HCT116 (cell line): Measurements from ENCODE around the gene EBI3. TPM values are rescaled to one million over a fixed set of nuclear protein-coding genes. Genes with fewer than 3 reads are reported as not detected.
"Not testable (repeated sequence)": the region's sequence is repeated elsewhere in the genome, so short reads cannot be mapped to it uniquely, and the experiment has no call there.

Experiments
- ATAC-seq: fragments of 200-7000 bp; cut with Tn5 transposase; 2 replicates; pipeline ENCODE4 v1.9.1; 2020; ENCODE audit warnings: mild to moderate bottlenecking, moderate library complexity
- BruUV-seq: library from RNA; stranded (reverse); fragments of 400-500 nt; replicated peaks from 2 replicates; lab custom pipeline; 2021; lab: Mats Ljungman, UMichigan
- CTCF ChIA-PET: fragments of 300-600 bp; sonication (Branson Sonifier 250); formaldehyde crosslinking; loops from one replicate; lab custom pipeline; 2021; ENCODE audit warnings: antibody characterized with exemption; lab: Charles Lee
- POLR2A ChIA-PET: fragments of 300-600, 350-600 bp; sonication (Branson Sonifier 250); formaldehyde crosslinking; loops from one replicate; lab custom pipeline; 2021; ENCODE audit warnings: antibody characterized with exemption; lab: Charles Lee
- RAD21 ChIA-PET, 2 experiments: fragments of 300-600 bp; sonication (Branson Sonifier 250); formaldehyde crosslinking; loops; one replicate each; lab custom pipeline; 2023; ENCODE audit warnings: low total read pairs in 2 of 2; ENCODE audit not compliant: uncharacterized antibody in 2 of 2, unreplicated experiment in 2 of 2, low non-redundant PET in 1 of 2; lab: Charles Lee
- DNase-seq: peaks from one replicate; pipeline ENCODE4 v3.0.0-alpha.2; 2010; ENCODE audit warnings: low read depth, low spot score
- H2AFZ ChIP-seq: fragments of 200-600 bp; shearing (Covaris generic), sonication (generic); 2 replicates; pipeline ENCODE4 v1.6.1; 2017; ENCODE audit warnings: low read depth, mixed run types, mixed read lengths, antibody characterized with exemption, low read length; ENCODE audit not compliant: poor library complexity, severe bottlenecking
- H3K27ac ChIP-seq: 2 replicates; pipeline ENCODE4 v1.5.1; 2012; ENCODE audit warnings: low read depth, low read length
- H3K27me3 ChIP-seq: fragments of 200-600 bp; sonication (generic); 2 replicates; pipeline ENCODE4 v1.6.1; 2016; ENCODE audit warnings: mixed run types, low read length, mixed read lengths; ENCODE audit not compliant: insufficient read depth
- H3K36me3 ChIP-seq, 2 experiments: fragments of 200-500 bp in 1 of 2; fragments of 200-600 bp in 1 of 2; sonication (Bioruptor generic) in 1 of 2; sonication (generic) in 1 of 2; 2 replicates each; pipeline versions ENCODE4 v1.5.1 to v1.6.1; 2014 to 2016; ENCODE audit warnings: low read length in 2 of 2, inconsistent platforms in 1 of 2, mixed read lengths in 1 of 2, mixed run types in 1 of 2; ENCODE audit not compliant: insufficient read depth in 2 of 2, control insufficient read depth in 1 of 2
- H3K4me1 ChIP-seq, 2 experiments: fragments of 200-600 bp in 1 of 2; sonication (generic) in 1 of 2; 2 replicates each; pipeline versions ENCODE4 v1.5.1 to v1.6.1; 2012 to 2017; ENCODE audit warnings: low read length in 2 of 2, inconsistent platforms in 1 of 2, mild to moderate bottlenecking in 1 of 2, mixed read lengths in 1 of 2, mixed run types in 1 of 2, moderate library complexity in 1 of 2; ENCODE audit not compliant: insufficient read depth in 2 of 2, control insufficient read depth in 1 of 2
- H3K4me2 ChIP-seq: fragments of 200-600 bp; sonication (generic); 2 replicates; pipeline ENCODE4 v1.6.1; 2017; ENCODE audit warnings: mixed run types, low read length, mixed read lengths
- H3K4me3 ChIP-seq, 2 experiments: fragments of 200-600 bp in 1 of 2; sonication (generic) in 1 of 2; replicated peaks in 1 of 2; 2 replicates each; pipeline ENCODE4 v1.5.1; 2011 to 2016; ENCODE audit warnings: low read length in 2 of 2, control low read depth in 1 of 2, low read depth in 1 of 2, mild to moderate bottlenecking in 1 of 2, mixed read lengths in 1 of 2, mixed run types in 1 of 2
- H3K79me2 ChIP-seq: fragments of 200-600 bp; sonication (generic); 2 replicates; pipeline ENCODE4 v1.6.1; 2017; ENCODE audit warnings: mild to moderate bottlenecking, mixed run types, low read length, moderate library complexity, mixed read lengths; ENCODE audit not compliant: insufficient read depth
- H3K9ac ChIP-seq: fragments of 200-600 bp; sonication (generic); 2 replicates; pipeline ENCODE4 v1.6.1; 2016; ENCODE audit warnings: low read length, mixed read lengths
- H3K9me2 ChIP-seq: fragments of 200-600 bp; sonication (generic), shearing (Covaris generic); 2 replicates; pipeline ENCODE4 v1.6.1; 2017; ENCODE audit warnings: mixed run types, mild to moderate bottlenecking, moderate library complexity; ENCODE audit not compliant: insufficient read depth
- H3K9me3 ChIP-seq, 2 experiments: fragments of 200-500 bp in 1 of 2; fragments of 200-600 bp in 1 of 2; sonication (Bioruptor generic) in 1 of 2; sonication (generic) in 1 of 2; 2 replicates each; pipeline ENCODE4 v1.6.1; 2014 to 2017; ENCODE audit warnings: low read length in 2 of 2, mixed read lengths in 2 of 2, inconsistent platforms in 1 of 2, low read depth in 1 of 2, mild to moderate bottlenecking in 1 of 2, mixed run types in 1 of 2, moderate library complexity in 1 of 2; ENCODE audit not compliant: control insufficient read depth in 1 of 2, insufficient read depth in 1 of 2
- H4K20me1 ChIP-seq: fragments of 200-600 bp; sonication (generic), shearing (Covaris generic); 2 replicates; pipeline ENCODE4 v1.6.1; 2017; ENCODE audit warnings: mixed run types, mild to moderate bottlenecking, moderate library complexity; ENCODE audit not compliant: insufficient read depth
- CBX3 ChIP-seq: IDR thresholded peaks from 2 replicates; pipeline ENCODE4 v1.6.1; 2012; ENCODE audit warnings: low read depth
- CTCF ChIP-seq, 3 experiments: fragments of 200-600 bp in 1 of 3; sonication (generic) in 1 of 3; IDR thresholded peaks in 2 of 3; conservative IDR thresholded peaks in 1 of 3; 2 replicates each; pipeline ENCODE4 v1.5.1; 2012 to 2017; ENCODE audit warnings: low read depth in 2 of 3, low read length in 2 of 3, antibody characterized with exemption in 1 of 3, borderline replicate concordance in 1 of 3, control low read depth in 1 of 3, mild to moderate bottlenecking in 1 of 3, mixed read lengths in 1 of 3, mixed run types in 1 of 3, moderate library complexity in 1 of 3; ENCODE audit not compliant: insufficient read depth in 1 of 3
- EGR1 ChIP-seq: IDR thresholded peaks from 2 replicates; pipeline ENCODE4 v1.6.1; 2012; ENCODE audit warnings: low read depth
- JUND ChIP-seq: IDR thresholded peaks from 2 replicates; pipeline ENCODE4 v1.6.1; 2012
- MAX ChIP-seq: IDR thresholded peaks from 2 replicates; pipeline ENCODE4 v1.6.1; 2012
- POLR2A ChIP-seq: IDR thresholded peaks from 2 replicates; pipeline ENCODE4 v1.7.0; 2011; ENCODE audit warnings: borderline replicate concordance; ENCODE audit not compliant: insufficient read depth, insufficient read length; ENCODE audit errors: extremely low read depth
- POLR2AphosphoS5 ChIP-seq: IDR thresholded peaks from 2 replicates; pipeline ENCODE4 v1.6.1; 2011; ENCODE audit warnings: mild to moderate bottlenecking, low read depth, low read length, moderate library complexity
- ZNF274 ChIP-seq: fragments of 200-500 bp; sonication (Bioruptor generic); IDR thresholded peaks from 2 replicates; pipeline ENCODE4 v1.6.1; 2014; ENCODE audit warnings: mild to moderate bottlenecking, low read depth, low read length, inconsistent platforms
- intact Hi-C: fragments of 100-400 bp; cut with micrococcal nuclease; formaldehyde crosslinking; loops from 2 replicates; pipeline ENCODE4 v1.10.0; 2022
- total RNA-seq: library from RNA; stranded (reverse); gene quantifications from one replicate; pipeline ENCODE4 v1.2.1, GENCODE V29; 2021; ENCODE audit not compliant: unreplicated experiment

Gene EBI3
- total RNA-seq, 1 experiment from 2014 or later: 1.2 TPM

- no peaks in the 10 kb centered on the region for H3K36me3 ChIP-seq
- RAD21 ChIA-PET: no interaction called here
- H3K27ac ChIP-seq: no peak overlapping the region
- intact Hi-C loops: no loop called here
- H3K79me2 ChIP-seq: no peaks in the 10 kb centered on the region
- BruUV-seq: no TSS peak
- CTCF ChIA-PET: no interaction called here
- no peak overlapping the region for H3K9ac ChIP-seq
- H3K9me3 ChIP-seq: peaks cover 8 to 10% of the 10 kb centered on the region in 2 experiments; a peak in 3 of 4 replicates
- H3K9me2 ChIP-seq: no peaks in the 10 kb centered on the region
- H4K20me1 ChIP-seq: no peaks in the 10 kb centered on the region
- TF ChIP-seq JUND (no peak), EGR1 (no peak), POLR2AphosphoS5 (no peak), POLR2A (no peak), CTCF (IDR thresholded peaks at IDR 0.05 in 2 of 3, conservative IDR thresholded peaks at IDR 0.05 in 1 of 3; ENCODE audit: borderline replicate concordance in 1 of 3, insufficient read depth in 1 of 3, low read depth in 2 of 3, low read length in 2 of 3) (no peak), MAX (no peak)
- TF ChIP-seq, all 23 proteins: peak for 0
- no peak overlapping the region for H2AFZ ChIP-seq
- H3K4me1 ChIP-seq: no peaks in the 10 kb centered on the region
- ATAC-seq (no peak), DNase-seq (no peak)
- no peak overlapping the region for H3K4me2 ChIP-seq
- H3K4me3 ChIP-seq: no peak overlapping the region
- no peaks in the 10 kb centered on the region for H3K27me3 ChIP-seq
- POLR2A ChIA-PET: no interaction called here
Measured at GRCh38 chr19:4238831-4239230, 9.5 kb downstream of the EBI3 start.

GRCh38 chr19:4241824-4242430 lies 12.6 kb downstream of the EBI3 start:
- no peaks in the 10 kb centered on the region for H3K79me2 ChIP-seq
- CTCF ChIA-PET: interaction anchor here (1.1 kb wide), 1 partner anchor 9 kb away, joined by 3 read pairs; no protein-coding TSS in a partner anchor
- intact Hi-C loops: no loop called here
- ATAC-seq: no peak
- peaks cover 8 to 10% of the 10 kb centered on the region in 2 experiments; a peak in 3 of 4 replicates for H3K9me3 ChIP-seq
- H2AFZ ChIP-seq: no peak overlapping the region
- RAD21 ChIA-PET: no interaction called here
- H3K27ac ChIP-seq: no peak overlapping the region
- no peaks in the 10 kb centered on the region for H3K9me2 ChIP-seq
- H4K20me1 ChIP-seq: no peaks in the 10 kb centered on the region
- H3K4me1 ChIP-seq: peaks cover 6 to 9% of the 10 kb centered on the region in 2 experiments
- no TSS peak for BruUV-seq
- no peak overlapping the region for H3K4me3 ChIP-seq
- no peaks in the 10 kb centered on the region for H3K27me3 ChIP-seq
- H3K36me3 ChIP-seq: no peaks in the 10 kb centered on the region
- no peak overlapping the region for H3K9ac ChIP-seq
- POLR2A ChIA-PET: no interaction called here
- DNase-seq: no peak
- no peak overlapping the region for H3K4me2 ChIP-seq
- TF ChIP-seq ZNF274: no peak
- TF ChIP-seq CBX3: peak; percentile 79; the same call in 1 of the 2 replicates

GRCh38 chr19:4245938-4246337 lies 16.6 kb downstream of the EBI3 start:
- H4K20me1 ChIP-seq, H3K9me2 ChIP-seq, BruUV-seq, DNase-seq, intact Hi-C loops, CTCF ChIA-PET, ATAC-seq, POLR2A ChIA-PET, H3K27me3 ChIP-seq, RAD21 ChIA-PET: not testable (repeated sequence)
- Histone ChIP-seq H3K4me2 (peak overlapping the region; percentile 89), H3K9me3 (peaks cover 8 to 10% of the 10 kb centered on the region in 2 experiments; a peak in 3 of 4 replicates), H2AFZ (peak overlapping the region; percentile 89), H3K27ac (peak overlapping the region; percentile 85), H3K4me3 (peak overlapping the region; percentile 61 to 88), H3K4me1 (peaks cover 13 to 16% of the 10 kb centered on the region in 2 experiments), H3K36me3 (peaks cover 9 to 17% of the 10 kb centered on the region in 2 experiments), H3K9ac (peak overlapping the region; percentile 70), H3K79me2 (peaks cover 19% of the 10 kb centered on the region)
